OCI-LY1 (cell line): Measurements from ENCODE around the gene ALOX15B.

Source experiments
- H2AFZ ChIP-seq: fragments of 200-600 bp; sonication (generic), shearing (Covaris generic); 2 replicates; pipeline ENCODE4 v1.6.0; 2014; ENCODE audit warnings: antibody characterized with exemption, mild to moderate bottlenecking, low read length
- H3F3A ChIP-seq: fragments of 200-600 bp; sonication (generic), shearing (Covaris generic); 2 replicates; pipeline ENCODE4 v1.6.0; 2014; ENCODE audit warnings: mild to moderate bottlenecking, antibody characterized with exemption, low read length, moderate library complexity; ENCODE audit not compliant: insufficient read depth
- H3K27ac ChIP-seq: fragments of 200-600 bp; sonication (generic); 2 replicates; pipeline ENCODE4 v1.5.1; 2014; ENCODE audit warnings: low read length, mixed run types, mild to moderate bottlenecking, low read depth; ENCODE audit not compliant: poor library complexity, severe bottlenecking
- H3K27me3 ChIP-seq: fragments of 200-600 bp; sonication (generic); 2 replicates; pipeline ENCODE4 v1.6.0; 2014; ENCODE audit warnings: antibody characterized with exemption, mild to moderate bottlenecking, low read length, moderate library complexity; ENCODE audit not compliant: insufficient read depth
- H3K36me3 ChIP-seq: fragments of 200-600 bp; sonication (generic); 2 replicates; pipeline ENCODE4 v1.6.1; 2014; ENCODE audit warnings: mild to moderate bottlenecking, antibody characterized with exemption, low read length, moderate library complexity, mixed read lengths; ENCODE audit not compliant: insufficient read depth
- H3K4me1 ChIP-seq: fragments of 200-600 bp; sonication (generic); 2 replicates; pipeline ENCODE4 v1.5.1; 2014; ENCODE audit warnings: mild to moderate bottlenecking, low read length, moderate library complexity; ENCODE audit not compliant: insufficient read depth, severe bottlenecking
- H3K4me2 ChIP-seq: fragments of 200-600 bp; sonication (generic), shearing (Covaris generic); 2 replicates; pipeline ENCODE4 v1.6.1; 2014; ENCODE audit warnings: low read length
- H3K4me3 ChIP-seq: fragments of 200-600 bp; sonication (generic); 2 replicates; pipeline ENCODE4 v1.5.1; 2014; ENCODE audit warnings: low read length, low read depth, mild to moderate bottlenecking, mixed read lengths; ENCODE audit not compliant: poor library complexity, severe bottlenecking
- H3K79me2 ChIP-seq: fragments of 200-600 bp; shearing (Covaris generic); 2 replicates; pipeline ENCODE4 v1.6.1; 2016; ENCODE audit warnings: mixed run types, low read length, mixed read lengths; ENCODE audit not compliant: insufficient read depth
- H3K9ac ChIP-seq: fragments of 200-600 bp; sonication (generic), shearing (Covaris generic); 2 replicates; pipeline ENCODE4 v1.6.1; 2014; ENCODE audit warnings: mild to moderate bottlenecking, low read length, mixed read lengths
- H3K9me2 ChIP-seq: fragments of 200-600 bp; sonication (generic), shearing (Covaris generic); 2 replicates; pipeline ENCODE4 v1.6.1; 2014; ENCODE audit warnings: low read depth, mild to moderate bottlenecking, low read length, mixed read lengths
- H3K9me3 ChIP-seq: fragments of 200-600 bp; shearing (Covaris generic); 2 replicates; pipeline ENCODE4 v1.6.1; 2014; ENCODE audit warnings: low read length, mixed read lengths
- H4K20me1 ChIP-seq: fragments of 200-600 bp; sonication (generic), shearing (Covaris generic); 2 replicates; pipeline ENCODE4 v1.6.0; 2016; ENCODE audit warnings: mild to moderate bottlenecking, low read length; ENCODE audit not compliant: insufficient read depth
- EZH2 ChIP-seq: fragments of 200-600 bp; sonication (generic), shearing (Covaris generic); IDR thresholded peaks from 2 replicates; pipeline ENCODE4 v1.8.0; 2017; ENCODE audit warnings: borderline replicate concordance, mixed run types, mild to moderate bottlenecking, antibody characterized with exemption, low read length, moderate library complexity, mixed read lengths
- TF ChIP-seq, protein P1 (sequence below): fragments of 200-600 bp; sonication (generic), shearing (Covaris generic); IDR thresholded peaks from 2 replicates; pipeline ENCODE4 v1.5.1; 2017; ENCODE audit warnings: mild to moderate bottlenecking, antibody characterized with exemption, low read length, moderate library complexity, mixed read lengths

Gene ALOX15B

DNA sequence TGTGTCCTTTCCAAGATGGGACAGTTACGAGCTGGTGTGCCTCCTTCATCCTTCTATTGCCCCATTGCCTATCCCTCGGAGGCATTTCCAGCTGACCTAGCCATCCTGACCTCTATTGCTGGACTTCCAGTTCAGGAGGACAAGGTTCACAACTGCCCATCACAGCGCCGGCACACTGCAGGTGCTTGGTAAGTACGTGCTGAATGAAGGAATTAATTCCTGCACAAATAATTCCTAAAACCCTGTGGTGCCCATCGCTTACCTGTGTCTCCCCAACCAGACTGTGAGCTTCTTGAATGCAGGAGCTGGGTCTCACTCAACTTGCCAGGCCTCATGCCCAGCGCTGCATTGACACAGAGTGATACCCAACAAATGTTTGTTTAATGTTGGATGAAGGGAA is 13.0 kb downstream of the ALOX15B start:
- Histone ChIP-seq H3K9me3 (no peaks in the 10 kb centered on the region), H3K4me3 (no peak overlapping the region), H3K79me2 (no peaks in the 10 kb centered on the region), H3F3A (no peaks in the 10 kb centered on the region), H3K27me3 (peaks cover 9% of the 10 kb centered on the region; the same call in 1 of the 2 replicates), H3K9me2 (no peaks in the 10 kb centered on the region), H4K20me1 (no peaks in the 10 kb centered on the region), H3K4me2 (no peak overlapping the region), H3K9ac (no peak overlapping the region), H2AFZ (no peak overlapping the region), H3K36me3 (no peaks in the 10 kb centered on the region), H3K27ac (no peak overlapping the region), H3K4me1 (peaks cover 12% of the 10 kb centered on the region)
- TF ChIP-seq EZH2 = no peak
- TF ChIP-seq, protein P1, sequence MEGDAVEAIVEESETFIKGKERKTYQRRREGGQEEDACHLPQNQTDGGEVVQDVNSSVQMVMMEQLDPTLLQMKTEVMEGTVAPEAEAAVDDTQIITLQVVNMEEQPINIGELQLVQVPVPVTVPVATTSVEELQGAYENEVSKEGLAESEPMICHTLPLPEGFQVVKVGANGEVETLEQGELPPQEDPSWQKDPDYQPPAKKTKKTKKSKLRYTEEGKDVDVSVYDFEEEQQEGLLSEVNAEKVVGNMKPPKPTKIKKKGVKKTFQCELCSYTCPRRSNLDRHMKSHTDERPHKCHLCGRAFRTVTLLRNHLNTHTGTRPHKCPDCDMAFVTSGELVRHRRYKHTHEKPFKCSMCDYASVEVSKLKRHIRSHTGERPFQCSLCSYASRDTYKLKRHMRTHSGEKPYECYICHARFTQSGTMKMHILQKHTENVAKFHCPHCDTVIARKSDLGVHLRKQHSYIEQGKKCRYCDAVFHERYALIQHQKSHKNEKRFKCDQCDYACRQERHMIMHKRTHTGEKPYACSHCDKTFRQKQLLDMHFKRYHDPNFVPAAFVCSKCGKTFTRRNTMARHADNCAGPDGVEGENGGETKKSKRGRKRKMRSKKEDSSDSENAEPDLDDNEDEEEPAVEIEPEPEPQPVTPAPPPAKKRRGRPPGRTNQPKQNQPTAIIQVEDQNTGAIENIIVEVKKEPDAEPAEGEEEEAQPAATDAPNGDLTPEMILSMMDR = no peak

DNA sequence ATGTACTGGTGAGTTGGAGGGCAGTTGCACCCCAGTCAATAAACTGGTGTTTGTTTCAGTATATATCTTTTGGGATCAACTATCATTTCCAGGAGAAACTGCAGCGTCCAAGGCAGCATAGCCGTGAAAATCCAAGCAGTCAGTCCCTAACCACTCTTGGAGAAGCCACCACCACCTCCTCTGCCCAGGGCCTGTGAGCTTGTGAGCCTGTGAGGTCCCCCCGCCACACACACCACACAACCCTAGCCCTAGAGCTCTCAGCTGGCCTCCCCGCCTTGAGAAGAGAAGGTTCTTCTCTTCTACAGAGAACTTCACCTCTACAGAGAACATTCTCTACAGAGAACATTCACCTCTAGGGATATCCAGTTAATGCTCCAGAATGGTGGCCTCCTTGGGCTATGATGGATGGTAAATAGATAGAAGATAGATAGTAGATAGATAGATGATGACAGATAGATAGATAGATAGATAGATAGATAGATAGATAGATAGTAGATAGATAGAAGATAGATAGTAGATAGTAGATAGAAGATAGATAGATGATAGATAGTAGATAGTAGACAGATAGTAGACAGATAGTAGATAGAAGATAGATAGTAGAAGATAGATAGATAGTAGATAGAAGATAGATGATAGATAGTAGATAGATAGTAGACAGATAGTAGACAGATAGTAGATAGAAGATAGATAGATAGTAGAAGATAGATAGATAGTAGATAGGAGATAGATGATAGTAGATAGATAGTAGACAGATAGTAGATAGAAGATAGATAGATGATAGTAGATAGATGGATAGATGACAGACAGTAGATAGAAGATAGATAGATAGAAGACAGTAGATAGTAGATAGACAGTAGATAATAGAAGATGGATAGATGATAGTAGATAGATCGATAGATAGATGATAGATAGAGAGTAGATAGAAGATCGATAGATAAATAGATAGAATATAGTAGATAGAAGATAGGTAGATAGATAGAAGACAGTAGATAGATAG is 13.7 kb downstream of the ALOX15B start:
- Histone ChIP-seq H3K9me3 (no peaks in the 10 kb centered on the region), H3K4me2 (no peak overlapping the region), H3K4me3 (no peak overlapping the region), H2AFZ (no peak overlapping the region), H3K79me2 (no peaks in the 10 kb centered on the region), H3K4me1 (peaks cover 19% of the 10 kb centered on the region), H3K36me3 (no peaks in the 10 kb centered on the region), H3K9ac (no peak overlapping the region), H4K20me1 (no peaks in the 10 kb centered on the region), H3K27me3 (peaks cover 6% of the 10 kb centered on the region; the same call in 1 of the 2 replicates), H3K27ac (no peak overlapping the region), H3F3A (no peaks in the 10 kb centered on the region), H3K9me2 (no peaks in the 10 kb centered on the region)
- TF ChIP-seq, protein P1 = no peak
- TF ChIP-seq EZH2 = no peak

DNA sequence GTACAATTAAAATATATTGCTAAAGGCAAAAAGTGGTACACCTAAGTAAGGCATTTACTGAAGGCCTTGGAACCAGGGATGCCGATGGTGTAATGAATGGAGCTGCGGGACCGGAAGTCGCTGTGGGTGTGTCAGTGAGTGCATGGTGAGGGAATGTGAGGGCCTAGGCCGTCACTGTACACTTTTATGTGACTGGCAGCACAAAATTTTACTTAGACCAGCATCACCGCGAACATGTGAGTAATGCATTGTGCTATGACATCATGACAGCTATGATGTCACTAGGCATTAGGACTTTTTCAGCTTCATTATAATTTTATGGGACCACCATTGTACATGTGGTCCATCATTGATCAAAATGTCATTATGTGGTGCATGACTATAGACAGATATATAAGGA is 14.7 kb downstream of the ALOX15B start:
- H2AFZ ChIP-seq = no peak overlapping the region
- H3K36me3 ChIP-seq = no peaks in the 10 kb centered on the region
- no peaks in the 10 kb centered on the region for H3K9me3 ChIP-seq
- no peak overlapping the region for H3K4me2 ChIP-seq
- H4K20me1 ChIP-seq = no peaks in the 10 kb centered on the region
- no peaks in the 10 kb centered on the region for H3K9me2 ChIP-seq
- TF ChIP-seq EZH2 = no peak
- TF ChIP-seq, protein P1 = no peak
- H3F3A ChIP-seq = no peaks in the 10 kb centered on the region
- no peak overlapping the region for H3K4me3 ChIP-seq
- no peaks in the 10 kb centered on the region for H3K79me2 ChIP-seq
- H3K4me1 ChIP-seq = peaks cover 24% of the 10 kb centered on the region
- H3K27ac ChIP-seq = no peak overlapping the region
- H3K27me3 ChIP-seq = no peaks in the 10 kb centered on the region; the same call in 1 of the 2 replicates
- H3K9ac ChIP-seq = no peak overlapping the region
